Stomach smooth muscle (tissue), 2 donors: ENCODE results near the gene KCNA1.
A peak's percentile ranks its signal among the peaks of the same experiment; 100 is the strongest.
"Not testable (repeated sequence)": the region's sequence is repeated elsewhere in the genome, so short reads cannot be mapped to it uniquely, and the experiment has no call there.

Experiments
- H3K27ac ChIP-seq: one replicate; pipeline ENCODE4 v1.7.0; 2013; ENCODE audit warnings: mild to moderate bottlenecking, low read length, inconsistent platforms
- H3K27me3 ChIP-seq, 2 donors: one replicate each; pipeline ENCODE4 v1.7.0; 2013; ENCODE audit warnings: low read length in 2 of 2; ENCODE audit not compliant: insufficient read depth in 2 of 2, control insufficient read depth in 1 of 2
- H3K36me3 ChIP-seq, 2 donors: one replicate each; pipeline ENCODE4 v1.7.0; 2013; ENCODE audit warnings: low read length in 2 of 2; ENCODE audit not compliant: control insufficient read depth in 2 of 2, insufficient read depth in 2 of 2
- H3K4me1 ChIP-seq: one replicate; pipeline ENCODE4 v1.7.0; 2013; ENCODE audit warnings: low read length; ENCODE audit not compliant: control insufficient read depth, insufficient read depth
- H3K4me3 ChIP-seq, 2 donors: one replicate each; pipeline ENCODE4 v1.7.0; 2013; ENCODE audit warnings: low read length in 2 of 2
- H3K9ac ChIP-seq, 2 donors: one replicate each; pipeline ENCODE4 v1.7.0; 2013; ENCODE audit warnings: low read length in 2 of 2, mild to moderate bottlenecking in 1 of 2
- H3K9me3 ChIP-seq, 2 donors: one replicate each; pipeline ENCODE4 v1.7.0; 2013; ENCODE audit warnings: low read length in 2 of 2; ENCODE audit not compliant: control insufficient read depth in 2 of 2
- donor health status: healthy.
- donor health status: Pancreatic carcinoma.

KCNA1 gene

GRCh38 chr12:4879481-4879880 lies 30.2 kb upstream of the KCNA1 start:
- H3K4me1 ChIP-seq, H3K4me3 ChIP-seq, H3K9me3 ChIP-seq, H3K36me3 ChIP-seq, H3K27ac ChIP-seq, H3K27me3 ChIP-seq, H3K9ac ChIP-seq: not testable (repeated sequence)

- H3K9ac ChIP-seq: no peak overlapping the region
- peak overlapping the region; percentile 44 to 64 for H3K4me3 ChIP-seq
- H3K27me3 ChIP-seq: peaks cover 0 to 2% of the 10 kb centered on the region in 2 donors
- H3K36me3 ChIP-seq: no peaks in the 10 kb centered on the region
- H3K4me1 ChIP-seq: peaks cover 2% of the 10 kb centered on the region
- H3K27ac ChIP-seq: no peak overlapping the region
- no peaks in the 10 kb centered on the region for H3K9me3 ChIP-seq
These were observed 28.2 kb upstream of the KCNA1 start for GRCh38 chr12:4881266-4882064.

- no peak overlapping the region for H3K4me3 ChIP-seq
- H3K36me3 ChIP-seq: no peaks in the 10 kb centered on the region
- peaks cover 0 to 3% of the 10 kb centered on the region in 2 donors for H3K27me3 ChIP-seq
- no peaks in the 10 kb centered on the region for H3K4me1 ChIP-seq
- H3K27ac ChIP-seq: no peak overlapping the region
- no peaks in the 10 kb centered on the region for H3K9me3 ChIP-seq
- no peak overlapping the region for H3K9ac ChIP-seq
These were observed 17.8 kb upstream of the KCNA1 start for GRCh38 chr12:4891866-4892265.

GRCh38 chr12:4892418-4892817 lies 17.3 kb upstream of the KCNA1 start:
- no peaks in the 10 kb centered on the region for H3K36me3 ChIP-seq
- H3K27me3 ChIP-seq: peaks cover 0 to 3% of the 10 kb centered on the region in 2 donors

GRCh38 chr12:4894019-4894418 lies 15.7 kb upstream of the KCNA1 start:
- Histone ChIP-seq H3K27me3 (peaks cover 0 to 3% of the 10 kb centered on the region in 2 donors), H3K4me3 (no peak overlapping the region), H3K36me3 (no peaks in the 10 kb centered on the region), H3K9me3 (no peaks in the 10 kb centered on the region), H3K4me1 (no peaks in the 10 kb centered on the region), H3K27ac (no peak overlapping the region), H3K9ac (no peak overlapping the region)

More at GRCh38 chr12:4892418-4892817, 17.3 kb upstream of the KCNA1 start:
- Histone ChIP-seq H3K27ac (no peak overlapping the region), H3K9me3 (no peaks in the 10 kb centered on the region), H3K4me3 (no peak overlapping the region), H3K4me1 (no peaks in the 10 kb centered on the region), H3K9ac (no peak overlapping the region)

- H3K36me3 ChIP-seq: no peaks in the 10 kb centered on the region
- no peak overlapping the region for H3K9ac ChIP-seq
- no peaks in the 10 kb centered on the region for H3K9me3 ChIP-seq
- no peaks in the 10 kb centered on the region for H3K4me1 ChIP-seq
- H3K4me3 ChIP-seq: no peak overlapping the region
- no peak overlapping the region for H3K27ac ChIP-seq
- no peaks in the 10 kb centered on the region for H3K27me3 ChIP-seq
These were observed 10.3 kb upstream of the KCNA1 start for GRCh38 chr12:4899364-4899763.

- H3K27me3 ChIP-seq: no peaks in the 10 kb centered on the region
- H3K27ac ChIP-seq: no peak overlapping the region
- H3K4me3 ChIP-seq: no peak overlapping the region
- no peaks in the 10 kb centered on the region for H3K36me3 ChIP-seq
- H3K9ac ChIP-seq: no peak overlapping the region
- H3K4me1 ChIP-seq: no peaks in the 10 kb centered on the region
- no peaks in the 10 kb centered on the region for H3K9me3 ChIP-seq
These were observed 9.4 kb upstream of the KCNA1 start for GRCh38 chr12:4900327-4900726.

- H3K4me1 ChIP-seq: peaks cover 11% of the 10 kb centered on the region
- peaks cover 8 to 9% of the 10 kb centered on the region in 2 donors for H3K27me3 ChIP-seq
- H3K9ac ChIP-seq: no peak overlapping the region
- no peaks in the 10 kb centered on the region for H3K36me3 ChIP-seq
- no peaks in the 10 kb centered on the region for H3K9me3 ChIP-seq
- H3K4me3 ChIP-seq: no peak overlapping the region
- H3K27ac ChIP-seq: no peak overlapping the region
These were observed 4.4 kb upstream of the KCNA1 start for GRCh38 chr12:4905316-4905715.

- Histone ChIP-seq H3K27ac (peak overlapping the region; percentile 60), H3K27me3 (peaks cover 12 to 16% of the 10 kb centered on the region in 2 donors), H3K36me3 (no peaks in the 10 kb centered on the region), H3K9ac (peak overlapping the region in 1 of 2 donors; percentile 38), H3K4me1 (peaks cover 17% of the 10 kb centered on the region), H3K9me3 (no peaks in the 10 kb centered on the region), H3K4me3 (peak overlapping the region; percentile 85 to 92)
These were observed 858 bp upstream of the KCNA1 start for GRCh38 chr12:4908684-4909409.

- Histone ChIP-seq H3K4me1 (peaks cover 17% of the 10 kb centered on the region), H3K36me3 (no peaks in the 10 kb centered on the region), H3K9me3 (no peaks in the 10 kb centered on the region), H3K27me3 (peaks cover 12 to 16% of the 10 kb centered on the region in 2 donors), H3K9ac (peak overlapping the region in 1 of 2 donors; percentile 38), H3K27ac (peak overlapping the region; percentile 60), H3K4me3 (peak overlapping the region; percentile 85 to 92)
These were observed 333 bp upstream of the KCNA1 start for GRCh38 chr12:4909410-4909733.
